Endothelial cell of umbilical vein (primary cell): Measurements from ENCODE around the gene CACNA2D3. TPM values are rescaled to one million over a fixed set of nuclear protein-coding genes. Genes with fewer than 3 reads are reported as not detected.

Experiments
- BruUV-seq: library from RNA; stranded (reverse); fragments of 400-500 nt; replicated peaks from 2 replicates; lab custom pipeline; 2021; lab: Mats Ljungman, UMichigan
- CTCF ChIA-PET: fragments of 300-600, 350-600 bp; sonication (Branson Sonifier 250); formaldehyde crosslinking; loops from one replicate; lab custom pipeline; 2021; ENCODE audit warnings: antibody characterized with exemption, inconsistent platforms; lab: Charles Lee
- POLR2A ChIA-PET: fragments of 300-600, 350-600 bp; sonication (Branson Sonifier 250); formaldehyde crosslinking; loops from one replicate; lab custom pipeline; 2021; ENCODE audit warnings: antibody characterized with exemption, inconsistent platforms; lab: Charles Lee
- DNase-seq: peaks from one replicate; pipeline ENCODE4 v3.0.0-alpha.2; 2011; ENCODE audit warnings: low read depth, low spot score
- FAIRE-seq: peaks from 2 replicates; lab custom pipeline; 2011; peaks lifted over from hg19 to GRCh38; lab: Jason Lieb, UNC
- H2AFZ ChIP-seq: 2 replicates; pipeline ENCODE4 v1.6.0; 2012; ENCODE audit warnings: low read depth, low read length, control low read depth, inconsistent platforms
- H3K27ac ChIP-seq: 2 replicates; pipeline ENCODE4 v1.5.1; 2011; ENCODE audit warnings: low read depth, mild to moderate bottlenecking, control low read depth, low read length, moderate library complexity; ENCODE audit not compliant: insufficient read depth
- H3K27me3 ChIP-seq, 2 experiments: 2 replicates each; pipeline versions ENCODE4 v1.6.0 to v1.6.1; 2011; ENCODE audit warnings: low read length in 2 of 2, mixed read lengths in 1 of 2; ENCODE audit not compliant: control insufficient read depth in 2 of 2, insufficient read depth in 2 of 2
- H3K36me3 ChIP-seq, 2 experiments: 2 replicates in 1 of 2; 3 replicates in 1 of 2; pipeline ENCODE4 v1.5.1; 2011; ENCODE audit warnings: low read length in 2 of 2, mild to moderate bottlenecking in 1 of 2, moderate library complexity in 1 of 2; ENCODE audit not compliant: control insufficient read depth in 2 of 2, insufficient read depth in 2 of 2; ENCODE audit errors: extremely low read depth in 1 of 2
- H3K4me1 ChIP-seq: 3 replicates; pipeline ENCODE4 v1.5.1; 2011; ENCODE audit warnings: mild to moderate bottlenecking, low read length; ENCODE audit not compliant: control insufficient read depth, insufficient read depth; ENCODE audit errors: extremely low read depth
- H3K4me2 ChIP-seq: 2 replicates; pipeline ENCODE4 v1.6.1; 2011; ENCODE audit warnings: low read length, control low read depth, mixed read lengths; ENCODE audit not compliant: insufficient read depth
- H3K4me3 ChIP-seq, 3 experiments: fragments of 200-600 bp in 1 of 3; sonication (generic), shearing (Covaris generic) in 1 of 3; replicated peaks in 1 of 3; 2 replicates each; pipeline ENCODE4 v1.5.1; 2011 to 2016; ENCODE audit warnings: control low read depth in 3 of 3, low read length in 3 of 3, mild to moderate bottlenecking in 2 of 3, inconsistent platforms in 1 of 3, low read depth in 1 of 3, moderate library complexity in 1 of 3; ENCODE audit not compliant: insufficient read depth in 1 of 3
- H3K79me2 ChIP-seq: 2 replicates; pipeline ENCODE4 v1.6.0; 2012; ENCODE audit warnings: low read length, inconsistent platforms; ENCODE audit not compliant: control insufficient read depth, insufficient read depth
- H3K9ac ChIP-seq: replicated peaks from 2 replicates; pipeline ENCODE3; 2011; ENCODE audit warnings: low read length, control low read depth; ENCODE audit not compliant: insufficient read depth; ENCODE audit errors: extremely low read depth
- H3K9me1 ChIP-seq: replicated peaks from 3 replicates; pipeline ENCODE4 v1.6.0; 2011; ENCODE audit warnings: mild to moderate bottlenecking, low read length; ENCODE audit not compliant: control insufficient read depth, insufficient read depth; ENCODE audit errors: extremely low read depth
- H3K9me3 ChIP-seq: replicated peaks from 2 replicates; pipeline ENCODE4 v1.5.1; 2012; ENCODE audit warnings: low read length, inconsistent platforms; ENCODE audit not compliant: control insufficient read depth, insufficient read depth
- H4K20me1 ChIP-seq: replicated peaks from 2 replicates; pipeline ENCODE3; 2011; ENCODE audit warnings: mild to moderate bottlenecking, low read length; ENCODE audit not compliant: control insufficient read depth, insufficient read depth; ENCODE audit errors: extremely low read depth
- CTCF ChIP-seq, 2 donors: IDR thresholded peaks; 1 replicate in 1 of 2; 2 replicates in 1 of 2; pipeline ENCODE4 v1.5.1; 2011; ENCODE audit warnings: low read length in 2 of 2, mild to moderate bottlenecking in 2 of 2, moderate library complexity in 2 of 2, control low read depth in 1 of 2, inconsistent platforms in 1 of 2, low read depth in 1 of 2; ENCODE audit not compliant: insufficient read depth in 1 of 2; ENCODE audit errors: extremely low read depth in 1 of 2
- EZH2 ChIP-seq: IDR thresholded peaks from 2 replicates; pipeline ENCODE4 v1.6.1; 2012; ENCODE audit warnings: borderline replicate concordance, low read depth, mild to moderate bottlenecking, moderate library complexity, low read length, inconsistent platforms; ENCODE audit not compliant: severe bottlenecking
- FOS ChIP-seq: IDR thresholded peaks from 2 replicates; pipeline ENCODE4 v1.6.1; 2011; ENCODE audit warnings: mild to moderate bottlenecking, low read length, moderate library complexity, borderline replicate concordance; ENCODE audit not compliant: insufficient read depth
- GATA2 ChIP-seq: IDR thresholded peaks from 2 replicates; pipeline ENCODE4 v1.7.0; 2011; ENCODE audit warnings: low read depth, mild to moderate bottlenecking, moderate library complexity, mixed read lengths, low read length; ENCODE audit not compliant: insufficient read length, insufficient read depth
- JUN ChIP-seq: IDR thresholded peaks from 2 replicates; pipeline ENCODE4 v1.6.1; 2011; ENCODE audit warnings: borderline replicate concordance, low read depth; ENCODE audit not compliant: insufficient read length, insufficient read depth
- MAX ChIP-seq: IDR thresholded peaks from 2 replicates; pipeline ENCODE4 v1.6.1; 2011; ENCODE audit not compliant: insufficient read depth, insufficient read length
- MYC ChIP-seq: IDR thresholded peaks from one replicate; pipeline ENCODE4 v1.6.1; 2011; ENCODE audit warnings: mild to moderate bottlenecking, low read depth, low read length
- POLR2A ChIP-seq: IDR thresholded peaks from 2 replicates; pipeline ENCODE4 v1.6.1; 2012; ENCODE audit warnings: low read depth, mild to moderate bottlenecking, control low read depth, low read length
- POLR2AphosphoS5 ChIP-seq: IDR thresholded peaks from 2 replicates; pipeline ENCODE4 v1.6.1; 2012; ENCODE audit warnings: low read depth, mild to moderate bottlenecking, control low read depth, low read length, moderate library complexity; ENCODE audit not compliant: insufficient read depth
- dilution Hi-C: fragments of 300-500 bp; cut with MboI; formaldehyde crosslinking; loops from one replicate; pipeline ENCODE4 v1.15.0; 2019; ENCODE audit warnings: low sequenced_read_pairs; ENCODE audit not compliant: extremely low pct_ligation_motif_present
- intact Hi-C: fragments of 100-400 bp; cut with micrococcal nuclease; formaldehyde crosslinking; loops from one replicate; pipeline ENCODE4 v1.10.0; 2022
- polyA plus RNA-seq, 4 experiments: library from polyadenylated mRNA; depleted of rRNA in 3 of 4; stranded (reverse) in 3 of 4; unstranded in 1 of 4; fragments of >200 nt; gene quantifications; 2 replicates each; pipeline versions ENCODE4 v1.2.1 to v1.2.3, GENCODE V29; 2011 to 2012; ENCODE audit warnings: missing spikeins in 1 of 4
- total RNA-seq: library from RNA; stranded (reverse); gene quantifications from 2 replicates; pipeline ENCODE4 v1.2.3, GENCODE V29; 2021

CACNA2D3 gene
- total and polyA plus RNA-seq, 2 donors (not counting 3 experiments of a cell fraction or from before 2014, with no cell fraction given): not detected

- H3K27me3 ChIP-seq: no peaks in the 10 kb centered on the region
- no peaks in the 10 kb centered on the region for H3K9me3 ChIP-seq
- H3K36me3 ChIP-seq: no peaks in the 10 kb centered on the region
- no peaks in the 10 kb centered on the region for H3K9me1 ChIP-seq
- H4K20me1 ChIP-seq: no peaks in the 10 kb centered on the region
- H3K4me3 ChIP-seq: no peak overlapping the region
- BruUV-seq: no TSS peak
- FAIRE-seq: no peak
- no peak for TF ChIP-seq MYC
- no peak for TF ChIP-seq POLR2A
- no peak for TF ChIP-seq FOS
- no peak for TF ChIP-seq POLR2AphosphoS5
- TF ChIP-seq JUN: no peak
- ChIA-PET POLR2A (no interaction called here), CTCF (no interaction called here)
- H2AFZ ChIP-seq: no peak overlapping the region
- H3K79me2 ChIP-seq: no peaks in the 10 kb centered on the region
- no peak overlapping the region for H3K9ac ChIP-seq
- intact Hi-C loops (no loop called here), dilution Hi-C loops (no loop called here)
- no peak overlapping the region for H3K4me2 ChIP-seq
- no peaks in the 10 kb centered on the region for H3K4me1 ChIP-seq
- no peak for DNase-seq
- H3K27ac ChIP-seq: no peak overlapping the region
Measured at GRCh38 chr3:54530944-54531343, 408.6 kb downstream of the CACNA2D3 start.

GRCh38 chr3:54531741-54532140, 409.4 kb downstream of the CACNA2D3 start:
- Histone ChIP-seq H3K4me2 (no peak overlapping the region), H3K27ac (no peak overlapping the region), H3K36me3 (no peaks in the 10 kb centered on the region), H3K4me3 (no peak overlapping the region), H3K79me2 (no peaks in the 10 kb centered on the region), H3K9me3 (no peaks in the 10 kb centered on the region), H4K20me1 (no peaks in the 10 kb centered on the region), H3K27me3 (no peaks in the 10 kb centered on the region), H2AFZ (no peak overlapping the region), H3K9me1 (no peaks in the 10 kb centered on the region), H3K9ac (no peak overlapping the region), H3K4me1 (no peaks in the 10 kb centered on the region)
- ChIA-PET CTCF (no interaction called here), POLR2A (no interaction called here)
- no TSS peak for BruUV-seq
- no peak for FAIRE-seq
- intact Hi-C loops: no loop called here
- no peak for DNase-seq
- dilution Hi-C loops: no loop called here
- TF ChIP-seq EZH2: no peak
- no peak for TF ChIP-seq FOS
- TF ChIP-seq CTCF (IDR thresholded peaks at IDR 0.05; ENCODE audit: extremely low read depth in 1 of 2, insufficient read depth in 1 of 2, low read depth in 1 of 2, low read length in 2 of 2): no peak
- TF ChIP-seq MYC: no peak
- no peak for TF ChIP-seq GATA2
- TF ChIP-seq POLR2AphosphoS5: no peak
- no peak for TF ChIP-seq JUN
- no peak for TF ChIP-seq POLR2A
- TF ChIP-seq MAX: no peak
